A673 (cell line): Measurements from ENCODE around the gene SRP54.
"Not testable (repeated sequence)": the region's sequence is repeated elsewhere in the genome, so short reads cannot be mapped to it uniquely, and the experiment has no call there.

Experiments used
- CTCF ChIP-seq: fragments of 300-800, 200-600 bp; sonication (generic); conservative IDR thresholded peaks from 2 replicates; pipeline ENCODE4 v1.5.1; 2017; ENCODE audit warnings: low read depth, mild to moderate bottlenecking, antibody characterized with exemption, low read length, moderate library complexity, mixed read lengths
- EZH2 ChIP-seq: fragments of 200-600 bp; sonication (generic); IDR thresholded peaks from 2 replicates; pipeline ENCODE4 v1.6.1; 2017; ENCODE audit warnings: borderline replicate concordance, low read depth, mild to moderate bottlenecking, mixed read lengths, antibody characterized with exemption, low read length; ENCODE audit not compliant: poor library complexity, severe bottlenecking

- TF ChIP-seq CTCF, EZH2: not testable (repeated sequence)
Observed at GRCh38 chr14:35038312-35038711, 55.5 kb downstream of the SRP54 start.
